ENCODE data around the gene CCDC142. TPM values are rescaled to one million over a fixed set of nuclear protein-coding genes. Genes with fewer than 3 reads are reported as not detected.
"Not testable (repeated sequence)": the region's sequence is repeated elsewhere in the genome, so short reads cannot be mapped to it uniquely, and the experiment has no call there.

The CCDC142 gene
- total and polyA plus RNA-seq, 2 of the 8 experiments (the other 6 are each of a cell fraction or from before 2014, with no cell fraction given) = 6.0 to 10.7 TPM

GRCh38 chr2:74461187-74462053 lies 21.4 kb downstream of the CCDC142 start (continued):
- TF ChIP-seq RAD21 (IDR thresholded peaks at IDR 0.05 in 1 of 2, conservative IDR thresholded peaks at IDR 0.05 in 1 of 2; ENCODE audit: low read depth in 2 of 2, low read length in 2 of 2) (peak; percentile 31 to 47; a peak in 3 of 4 replicates), MAFK (IDR thresholded peaks at IDR 0.05; ENCODE audit: low read depth, low read length) (no peak), SP4 (IDR thresholded peaks at IDR 0.05; ENCODE audit: low read length) (no peak), HDAC6 (IDR thresholded peaks at IDR 0.05; ENCODE audit: low read depth, low read length) (no peak), GABPA (IDR thresholded peaks at IDR 0.05; ENCODE audit: borderline replicate concordance, insufficient read depth, low read length) (no peak), RFX5 (IDR thresholded peaks at IDR 0.05; ENCODE audit: borderline replicate concordance, low read depth, low read length) (no peak)

- H3K4me2 ChIP-seq (ENCODE audit: insufficient read depth in 1 of 2, low read depth in 2 of 2, low read length in 2 of 2); H2AFZ ChIP-seq (ENCODE audit: low read length); H4K8ac ChIP-seq (ENCODE audit: extremely low read depth, insufficient read depth, low read length); H3K18ac ChIP-seq (ENCODE audit: extremely low read depth, low read length); H4K5ac ChIP-seq (ENCODE audit: insufficient read length, low read depth, low read length); H3K27me3 ChIP-seq (replicated peaks in 1 of 4; ENCODE audit: control insufficient read depth in 3 of 4, extremely low read depth in 1 of 4, insufficient read depth in 3 of 4, low read length in 3 of 4); H3K27ac ChIP-seq (ENCODE audit: low read depth, low read length); H3K4ac ChIP-seq (replicated peaks; ENCODE audit: insufficient read length, low read depth, low read length); H4K91ac ChIP-seq (replicated peaks; ENCODE audit: insufficient read length, low read length); DNase-seq (ENCODE audit: low read depth in 1 of 2, low spot score in 2 of 2); H2BK120ac ChIP-seq (replicated peaks; ENCODE audit: low read depth, low read length); H3K23ac ChIP-seq (ENCODE audit: insufficient read length); H3K9me3 ChIP-seq (ENCODE audit: insufficient read depth in 2 of 2, low read depth in 1 of 2, low read length in 1 of 2); H3K56ac ChIP-seq (replicated peaks; ENCODE audit: insufficient read length, low read depth, low read length); H3K4me3 ChIP-seq (ENCODE audit: extremely low read depth in 1 of 4, insufficient read depth in 2 of 4, low read depth in 3 of 4, low read length in 4 of 4); H3K79me1 ChIP-seq (ENCODE audit: low read depth, low read length); H3K14ac ChIP-seq (ENCODE audit: insufficient read length); H2BK15ac ChIP-seq (ENCODE audit: low read length); H2BK5ac ChIP-seq (ENCODE audit: low read depth, low read length); H3K9ac ChIP-seq (replicated peaks in 1 of 4; ENCODE audit: extremely low read depth in 1 of 4, low read depth in 3 of 4, low read length in 3 of 4); FAIRE-seq; H2BK20ac ChIP-seq (ENCODE audit: low read length); H2BK12ac ChIP-seq (ENCODE audit: low read depth, low read length); H4K20me1 ChIP-seq (replicated peaks in 1 of 2; ENCODE audit: control insufficient read depth in 1 of 2, insufficient read depth in 2 of 2, low read length in 2 of 2); H2AK5ac ChIP-seq (ENCODE audit: low read depth, low read length): not testable (repeated sequence)
- ChIA-PET CTCF (ENCODE audit: partially characterized antibody) (interaction anchor here (1.0 to 10.5 kb wide), 7 partner anchors 14 to 128 kb away, joined by 3 to 86 read pairs (median 6); partner anchors contain the start of genes CCDC142, MRPL53 and TTC31), POLR2A (ENCODE audit: partially characterized antibody) (interaction anchor here (1.1 to 10.5 kb wide), 4 partner anchors 13 to 98 kb away, joined by 4 to 89 read pairs (median 76); partner anchors contain the start of genes CCDC142, MRPL53, RTKN and TTC31)
- Histone ChIP-seq H3K4me1 (replicated peaks in 1 of 4; ENCODE audit: control insufficient read depth in 3 of 4, insufficient read depth in 4 of 4, low read length in 3 of 4) (peaks cover 0 to 10% (median 2%) of the 10 kb centered on the region in 4 experiments; a peak in 5 of 7 replicates), H3K79me2 (ENCODE audit: control insufficient read depth in 1 of 2, insufficient read depth in 2 of 2, low read length in 2 of 2) (peaks cover 0 to 15% of the 10 kb centered on the region in 2 experiments; a peak in 1 of 4 replicates), H3K36me3 (ENCODE audit: control insufficient read depth in 2 of 4, insufficient read depth in 4 of 4, low read length in 3 of 4) (peaks cover 0 to 12% (median 2%) of the 10 kb centered on the region in 4 experiments; a peak in 4 of 8 replicates), H3K23me2 (ENCODE audit: low read depth, low read length) (peaks cover 21% of the 10 kb centered on the region)
- 94% methylated on average over 9 of the region's 10 CpGs; no CpG with 5 or more reads in 1 of the 2 experiments for WGBS, 2 experiments (ENCODE audit: extremely low coverage in 1 of 2, insufficient coverage in 1 of 2, insufficient read length in 1 of 2, insufficient replicate concordance in 2 of 2, low coverage in 1 of 2, low lambda C conversion rate in 2 of 2, missing lambda C conversion rate in 1 of 2)
These were observed 22.6 kb downstream of the CCDC142 start for GRCh38 chr2:74460187-74460586.

Data from H1 (cell line).